H1 (cell line): Measurements from ENCODE around the gene RALGAPA2. TPM values are rescaled to one million over a fixed set of nuclear protein-coding genes. Genes with fewer than 3 reads are reported as not detected.

Experiments used
- CTCF ChIA-PET: fragments of 300-600 bp; sonication (Branson Sonifier 250); formaldehyde crosslinking; loops from one replicate; lab custom pipeline; 2021; ENCODE audit not compliant: partially characterized antibody; lab: Charles Lee
- POLR2A ChIA-PET: fragments of 300-600 bp; sonication (Branson Sonifier 250); formaldehyde crosslinking; loops from one replicate; lab custom pipeline; 2021; ENCODE audit warnings: inconsistent platforms; ENCODE audit not compliant: partially characterized antibody; lab: Charles Lee
- DNase-seq, 2 experiments: peaks; one replicate each; pipeline versions ENCODE4 v3.0.0 to v3.0.0-alpha.2; 2010 to 2022; ENCODE audit warnings: low spot score in 2 of 2, low read depth in 1 of 2, mixed read lengths in 1 of 2
- FAIRE-seq: peaks from 2 replicates; lab custom pipeline; 2011; peaks lifted over from hg19 to GRCh38; lab: Jason Lieb, UNC
- H2AFZ ChIP-seq: 2 replicates; pipeline ENCODE4 v1.8.1; 2012; ENCODE audit warnings: low read length, inconsistent platforms
- H2AK5ac ChIP-seq: 2 replicates; pipeline ENCODE4 v1.6.1; 2013; ENCODE audit warnings: low read depth, low read length
- H2BK120ac ChIP-seq: replicated peaks from 2 replicates; pipeline ENCODE3; 2013; ENCODE audit warnings: low read depth, low read length, inconsistent platforms
- H2BK12ac ChIP-seq: 2 replicates; pipeline ENCODE4 v1.6.1; 2013; ENCODE audit warnings: low read depth, low read length
- H2BK15ac ChIP-seq: 2 replicates; pipeline ENCODE4 v1.6.1; 2013; ENCODE audit warnings: low read length
- H2BK20ac ChIP-seq: 2 replicates; pipeline ENCODE4 v1.6.1; 2013; ENCODE audit warnings: low read length
- H2BK5ac ChIP-seq: 2 replicates; pipeline ENCODE4 v1.6.1; 2013; ENCODE audit warnings: low read depth, low read length
- H3K14ac ChIP-seq: 2 replicates; pipeline ENCODE4 v1.6.1; 2013; ENCODE audit warnings: inconsistent platforms; ENCODE audit not compliant: insufficient read length
- H3K18ac ChIP-seq: 2 replicates; pipeline ENCODE4 v1.6.1; 2013; ENCODE audit warnings: low read length; ENCODE audit errors: extremely low read depth
- H3K23ac ChIP-seq: 2 replicates; pipeline ENCODE4 v1.6.1; 2013; ENCODE audit warnings: inconsistent platforms; ENCODE audit not compliant: insufficient read length
- H3K23me2 ChIP-seq: 2 replicates; pipeline ENCODE4 v1.6.1; 2013; ENCODE audit warnings: low read depth, low read length
- H3K27ac ChIP-seq: 2 replicates; pipeline ENCODE4 v1.6.1; 2011; ENCODE audit warnings: low read depth, low read length, inconsistent platforms
- H3K27me3 ChIP-seq, 4 experiments: replicated peaks in 1 of 4; 1 replicate in 1 of 4; 2 replicates in 3 of 4; pipeline versions ENCODE4 v1.6.1 to v1.8.1; 2011 to 2013; ENCODE audit warnings: low read length in 3 of 4, mild to moderate bottlenecking in 3 of 4, inconsistent platforms in 2 of 4, mixed read lengths in 2 of 4, moderate library complexity in 1 of 4; ENCODE audit not compliant: control insufficient read depth in 3 of 4, insufficient read depth in 3 of 4; ENCODE audit errors: extremely low read depth in 1 of 4
- H3K36me3 ChIP-seq, 4 experiments: 2 replicates each; pipeline versions ENCODE4 v1.6.1 to v1.8.1; 2011 to 2013; ENCODE audit warnings: mild to moderate bottlenecking in 4 of 4, low read length in 3 of 4, moderate library complexity in 2 of 4, control low read depth in 1 of 4, inconsistent platforms in 1 of 4; ENCODE audit not compliant: insufficient read depth in 4 of 4, control insufficient read depth in 2 of 4
- H3K4ac ChIP-seq: replicated peaks from 2 replicates; pipeline ENCODE3; 2013; ENCODE audit warnings: low read length, low read depth, mixed read lengths, inconsistent platforms; ENCODE audit not compliant: insufficient read length
- H3K4me1 ChIP-seq, 4 experiments: replicated peaks in 1 of 4; 1 replicate in 1 of 4; 2 replicates in 3 of 4; pipeline versions ENCODE4 v1.6.1 to v1.8.1; 2011 to 2013; ENCODE audit warnings: low read length in 3 of 4, inconsistent platforms in 2 of 4, mixed read lengths in 1 of 4; ENCODE audit not compliant: insufficient read depth in 4 of 4, control insufficient read depth in 3 of 4
- H3K4me2 ChIP-seq, 2 experiments: 2 replicates each; pipeline versions ENCODE4 v1.6.1 to v1.8.1; 2011 to 2013; ENCODE audit warnings: low read depth in 2 of 2, low read length in 2 of 2, control low read depth in 1 of 2, inconsistent platforms in 1 of 2, mild to moderate bottlenecking in 1 of 2; ENCODE audit not compliant: insufficient read depth in 1 of 2
- H3K4me3 ChIP-seq, 4 experiments: fragments of 200-600, 300-600 bp in 1 of 4; sonication (generic), shearing (Covaris generic), sonication (Bioruptor Twin) in 1 of 4; 2 replicates each; pipeline versions ENCODE4 v1.5.1 to v1.8.1; 2011 to 2016; ENCODE audit warnings: low read length in 4 of 4, low read depth in 3 of 4, control low read depth in 2 of 4, inconsistent platforms in 2 of 4, mild to moderate bottlenecking in 2 of 4, mixed read lengths in 1 of 4, moderate library complexity in 1 of 4; ENCODE audit not compliant: insufficient read depth in 2 of 4; ENCODE audit errors: extremely low read depth in 1 of 4
- H3K56ac ChIP-seq: replicated peaks from 2 replicates; pipeline ENCODE3; 2013; ENCODE audit warnings: low read depth, mild to moderate bottlenecking, mixed read lengths, low read length, inconsistent platforms; ENCODE audit not compliant: insufficient read length
- H3K79me1 ChIP-seq: 2 replicates; pipeline ENCODE4 v1.6.1; 2013; ENCODE audit warnings: low read depth, low read length, control low read depth
- H3K79me2 ChIP-seq, 2 experiments: 2 replicates each; pipeline versions ENCODE4 v1.6.1 to v1.8.1; 2012 to 2013; ENCODE audit warnings: low read length in 2 of 2, mild to moderate bottlenecking in 2 of 2, inconsistent platforms in 1 of 2; ENCODE audit not compliant: insufficient read depth in 2 of 2, control insufficient read depth in 1 of 2
- H3K9ac ChIP-seq, 4 experiments: replicated peaks in 1 of 4; 1 replicate in 1 of 4; 2 replicates in 3 of 4; pipeline versions ENCODE4 v1.6.1 to v1.8.1; 2011 to 2013; ENCODE audit warnings: low read depth in 3 of 4, low read length in 3 of 4, control low read depth in 2 of 4, mild to moderate bottlenecking in 2 of 4, moderate library complexity in 2 of 4, inconsistent platforms in 1 of 4; ENCODE audit errors: extremely low read depth in 1 of 4
- H3K9me3 ChIP-seq, 2 experiments: 2 replicates each; pipeline versions ENCODE4 v1.6.1 to v1.8.1; 2012 to 2013; ENCODE audit warnings: mild to moderate bottlenecking in 2 of 2, moderate library complexity in 2 of 2, control low read depth in 1 of 2, inconsistent platforms in 1 of 2, low read depth in 1 of 2, low read length in 1 of 2, mixed read lengths in 1 of 2; ENCODE audit not compliant: insufficient read depth in 2 of 2
- H4K20me1 ChIP-seq, 2 experiments: replicated peaks in 1 of 2; 2 replicates each; pipeline versions ENCODE3 to v1.8.1; 2011 to 2013; ENCODE audit warnings: inconsistent platforms in 2 of 2, low read length in 2 of 2, mild to moderate bottlenecking in 1 of 2; ENCODE audit not compliant: insufficient read depth in 2 of 2, control insufficient read depth in 1 of 2
- H4K5ac ChIP-seq: 2 replicates; pipeline ENCODE4 v1.6.1; 2013; ENCODE audit warnings: low read length, low read depth, mixed read lengths, inconsistent platforms; ENCODE audit not compliant: insufficient read length
- H4K8ac ChIP-seq: 2 replicates; pipeline ENCODE4 v1.8.0; 2013; ENCODE audit warnings: mild to moderate bottlenecking, moderate library complexity, low read length, inconsistent platforms; ENCODE audit not compliant: insufficient read depth; ENCODE audit errors: extremely low read depth
- H4K91ac ChIP-seq: replicated peaks from 2 replicates; pipeline ENCODE3; 2013; ENCODE audit warnings: low read length, mixed read lengths, inconsistent platforms; ENCODE audit not compliant: insufficient read length
- BACH1 ChIP-seq: IDR thresholded peaks from 2 replicates; pipeline ENCODE4 v1.6.1; 2012; ENCODE audit warnings: low read length, improper control_type of control experiment
- CHD2 ChIP-seq: IDR thresholded peaks from 2 replicates; pipeline ENCODE4 v1.6.1; 2012; ENCODE audit warnings: low read length, improper control_type of control experiment
- EZH2 ChIP-seq: fragments of 200-600 bp; sonication (generic); IDR thresholded peaks from 2 replicates; pipeline ENCODE4 v1.7.1; 2012; ENCODE audit warnings: low read depth, mild to moderate bottlenecking, moderate library complexity, low read length, inconsistent platforms; ENCODE audit not compliant: severe bottlenecking
- HDAC2 ChIP-seq, 2 experiments: fragments of 300-600 bp in 1 of 2; sonication (generic) in 1 of 2; IDR thresholded peaks; 2 replicates each; pipeline ENCODE4 v1.6.1; 2011 to 2012; ENCODE audit warnings: low read depth in 2 of 2, low read length in 2 of 2, mild to moderate bottlenecking in 2 of 2, moderate library complexity in 2 of 2, borderline replicate concordance in 1 of 2, inconsistent platforms in 1 of 2
- JUN ChIP-seq: IDR thresholded peaks from 2 replicates; pipeline ENCODE4 v1.6.1; 2011; ENCODE audit warnings: low read depth, mild to moderate bottlenecking, improper control_type of control experiment, low read length
- NANOG ChIP-seq: IDR thresholded peaks from 2 replicates; pipeline ENCODE4 v1.6.1; 2011; ENCODE audit warnings: low read length, low read depth, mild to moderate bottlenecking, inconsistent platforms; ENCODE audit not compliant: insufficient read depth, poor library complexity, severe bottlenecking
- POLR2A ChIP-seq, 2 experiments: IDR thresholded peaks; 1 replicate in 1 of 2; 2 replicates in 1 of 2; pipeline ENCODE4 v1.6.1; 2011; ENCODE audit warnings: low read depth in 2 of 2, low read length in 2 of 2, mild to moderate bottlenecking in 2 of 2; ENCODE audit errors: control extremely low read depth in 1 of 2
- RAD21 ChIP-seq, 2 experiments: IDR thresholded peaks in 1 of 2; conservative IDR thresholded peaks in 1 of 2; 2 replicates each; pipeline ENCODE4 v1.6.1; 2011; ENCODE audit warnings: low read depth in 2 of 2, low read length in 2 of 2, improper control_type of control experiment in 1 of 2, inconsistent platforms in 1 of 2, mild to moderate bottlenecking in 1 of 2, moderate library complexity in 1 of 2
- TCF12 ChIP-seq: IDR thresholded peaks from 2 replicates; pipeline ENCODE4 v1.6.1; 2011; ENCODE audit warnings: low read depth, mild to moderate bottlenecking, low read length
- YY1 ChIP-seq: IDR thresholded peaks from 2 replicates; pipeline ENCODE4 v1.6.1; 2011; ENCODE audit warnings: low read depth, mild to moderate bottlenecking, low read length
- WGBS, 2 experiments: shearing (Covaris generic) in 1 of 2; methylation state at CpG; one replicate each; pipeline versions ENCODE4 v1.1.6 to v1.1.7; 2013 to 2015; ENCODE audit warnings: low lambda C conversion rate in 2 of 2, mixed read lengths in 2 of 2, inconsistent platforms in 1 of 2, low coverage in 1 of 2, missing lambda C conversion rate in 1 of 2; ENCODE audit not compliant: insufficient replicate concordance in 2 of 2, insufficient coverage in 1 of 2, insufficient read length in 1 of 2; ENCODE audit errors: extremely low coverage in 1 of 2, missing lambda C conversion rate in 1 of 2; 5-methylcytosine and 5-hydroxymethylcytosine counted together
- polyA plus RNA-seq, 7 experiments: library from polyadenylated mRNA; depleted of rRNA in 3 of 7; stranded (reverse) in 5 of 7; unstranded in 2 of 7; fragments of >200 nt in 5 of 7; fragments of 200-250 nt in 2 of 7; gene quantifications; 1 replicate in 5 of 7; 2 replicates in 1 of 7; 4 replicates in 1 of 7; pipeline versions ENCODE4 v1.2.1 to v1.2.3, GENCODE V29; 2011 to 2013; ENCODE audit warnings: missing spikeins in 2 of 7, mixed read lengths in 2 of 7
- total RNA-seq: library from RNA; stranded (reverse); fragmentation: NEBNext Ultra II Directional; extraction: Animal tissue kit (Norgen Biotek cat#: 25700); gene quantifications from 2 replicates; pipeline ENCODE4 v1.2.1, GENCODE V29; 2021
- TF ChIP-seq, protein P1 (sequence below): IDR thresholded peaks from 2 replicates; pipeline ENCODE4 v1.6.1; 2012; ENCODE audit warnings: inconsistent platforms

Gene RALGAPA2
- total and polyA plus RNA-seq, 2 of the 8 experiments (the other 6 are each of a cell fraction or from before 2014, with no cell fraction given) = 5.1 to 25.5 TPM

DNA sequence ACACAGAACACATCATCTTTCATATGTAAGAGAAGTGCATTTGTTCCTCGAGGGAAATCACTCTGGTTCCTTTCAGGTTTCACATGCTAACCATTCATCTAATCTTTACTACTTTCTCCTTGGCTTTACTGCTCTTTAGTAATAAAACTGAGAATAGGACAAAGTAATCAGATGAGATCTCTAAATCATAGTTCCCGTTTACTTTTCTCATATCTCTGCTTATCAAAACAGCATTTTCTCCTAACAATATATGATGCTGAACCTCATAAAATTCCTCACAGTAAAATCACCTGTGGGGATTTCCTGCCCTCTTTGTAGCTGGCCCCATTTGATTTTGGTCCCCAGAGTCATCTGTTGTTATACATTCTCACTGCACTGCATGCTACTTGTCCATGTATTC lies 100.2 kb downstream of the RALGAPA2 start:
- Histone ChIP-seq H2BK12ac (no peak overlapping the region), H2AFZ (no peak overlapping the region), H3K23me2 (no peaks in the 10 kb centered on the region), H3K4ac (no peak overlapping the region), H3K9me3 (no peaks in the 10 kb centered on the region), H3K36me3 (peaks cover 0 to 6% (median 0%) of the 10 kb centered on the region in 4 experiments; a peak in 2 of 8 replicates), H4K91ac (no peak overlapping the region), H3K79me2 (no peaks in the 10 kb centered on the region), H3K4me3 (no peak overlapping the region), H3K23ac (no peak overlapping the region), H2BK120ac (no peak overlapping the region), H3K27me3 (no peaks in the 10 kb centered on the region; a peak in 1 of 7 replicates), H3K79me1 (no peaks in the 10 kb centered on the region; the same call in 1 of the 2 replicates), H4K5ac (no peak overlapping the region), H4K8ac (no peak overlapping the region), H3K14ac (no peak overlapping the region), H3K18ac (no peak overlapping the region), H3K4me1 (no peaks in the 10 kb centered on the region), H3K56ac (no peak overlapping the region), H2AK5ac (no peak overlapping the region), H2BK15ac (no peak overlapping the region), H3K27ac (no peak overlapping the region), H3K4me2 (no peak overlapping the region), H4K20me1 (peaks cover 0 to 2% of the 10 kb centered on the region in 2 experiments), H2BK20ac (no peak overlapping the region), H2BK5ac (no peak overlapping the region), H3K9ac (no peak overlapping the region)
- POLR2A ChIA-PET = no interaction called here
- FAIRE-seq (no peak), DNase-seq (no peak)
- WGBS, 2 experiments = 83% methylated on average over 2 of the region's 2 CpGs; no CpG with 5 or more reads in 1 of the 2 experiments
- CTCF ChIA-PET = interaction anchor here (1.2 to 1.5 kb wide), 2 partner anchors 11 to 17 kb away, joined by 3 to 4 read pairs; no protein-coding TSS in a partner anchor
- TF ChIP-seq POLR2A (IDR thresholded peaks at IDR 0.05; ENCODE audit: control extremely low read depth in 1 of 2, low read depth in 2 of 2, low read length in 2 of 2) (no peak), RAD21 (IDR thresholded peaks at IDR 0.05 in 1 of 2, conservative IDR thresholded peaks at IDR 0.05 in 1 of 2; ENCODE audit: low read depth in 2 of 2, low read length in 2 of 2) (no peak), JUN (no peak), TCF12 (no peak), NANOG (no peak), BACH1 (no peak), YY1 (no peak), HDAC2 (IDR thresholded peaks at IDR 0.05; ENCODE audit: borderline replicate concordance in 1 of 2, low read depth in 2 of 2, low read length in 2 of 2) (no peak), CHD2 (no peak), EZH2 (no peak)
- TF ChIP-seq, protein P1, sequence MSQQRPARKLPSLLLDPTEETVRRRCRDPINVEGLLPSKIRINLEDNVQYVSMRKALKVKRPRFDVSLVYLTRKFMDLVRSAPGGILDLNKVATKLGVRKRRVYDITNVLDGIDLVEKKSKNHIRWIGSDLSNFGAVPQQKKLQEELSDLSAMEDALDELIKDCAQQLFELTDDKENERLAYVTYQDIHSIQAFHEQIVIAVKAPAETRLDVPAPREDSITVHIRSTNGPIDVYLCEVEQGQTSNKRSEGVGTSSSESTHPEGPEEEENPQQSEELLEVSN = no peak
